ENCODE data around the gene FBXO45. TPM values are rescaled to one million over a fixed set of nuclear protein-coding genes. Genes with fewer than 3 reads are reported as not detected.
"Not testable (repeated sequence)": the region's sequence is repeated elsewhere in the genome, so short reads cannot be mapped to it uniquely, and the experiment has no call there.

FBXO45 gene
- total RNA-seq (2014; rRNA removed; shearing (Covaris generic)): 31.5 and 33.4 TPM in 2 replicates

GRCh38 chr3:196568246-196569002 is at the start of gene FBXO45, which contains the start of gene WDR53:
Gene FBXO45 (plus strand): TSS chr3:196568660. CDS start chr3:196568985, 325 bp downstream.
Gene WDR53 (minus strand): TSS chr3:196568554. CDS start chr3:196561475, 7,079 bp downstream.
- DNase-seq (ENCODE audit: low read depth): peak; percentile 98

- peak; percentile 84 for DNase-seq (ENCODE audit: low read depth)
Measured at GRCh38 chr3:196518966-196519717, 49.3 kb upstream of the FBXO45 start.

- no peak for DNase-seq (ENCODE audit: low read depth)
Measured at GRCh38 chr3:196519718-196520082, 48.8 kb upstream of the FBXO45 start.

GRCh38 chr3:196521291-196521690 is 47.2 kb upstream of the FBXO45 start:
- not testable (repeated sequence) for DNase-seq (ENCODE audit: low read depth)

- DNase-seq (ENCODE audit: low read depth): no peak
Measured at GRCh38 chr3:196523841-196524240, 44.6 kb upstream of the FBXO45 start.

GRCh38 chr3:196524527-196524926 is 43.9 kb upstream of the FBXO45 start:
- peak; percentile 46 for DNase-seq (ENCODE audit: low read depth)

GRCh38 chr3:196525141-196525540 is 43.3 kb upstream of the FBXO45 start:
- no peak for DNase-seq (ENCODE audit: low read depth)

GRCh38 chr3:196528639-196529233 is 39.7 kb upstream of the FBXO45 start:
- DNase-seq (ENCODE audit: low read depth): no peak

- DNase-seq (ENCODE audit: low read depth): peak; percentile 20
Measured at GRCh38 chr3:196531418-196531817, 37.0 kb upstream of the FBXO45 start.

GRCh38 chr3:196533260-196533681 is 35.2 kb upstream of the FBXO45 start:
- DNase-seq (ENCODE audit: low read depth): peak; percentile 25

GRCh38 chr3:196537319-196537984 is 31.0 kb upstream of the FBXO45 start:
- DNase-seq (ENCODE audit: low read depth): peak; percentile 36

GRCh38 chr3:196541684-196542445 is 26.6 kb upstream of the FBXO45 start:
- DNase-seq (ENCODE audit: low read depth): no peak

- DNase-seq (ENCODE audit: low read depth): no peak
Measured at GRCh38 chr3:196544491-196544992, 23.9 kb upstream of the FBXO45 start.

GRCh38 chr3:196546537-196546936 is 21.9 kb upstream of the FBXO45 start:
- no peak for DNase-seq (ENCODE audit: low read depth)

- DNase-seq (ENCODE audit: low read depth): no peak
Measured at GRCh38 chr3:196547067-196547466, 21.4 kb upstream of the FBXO45 start.

GRCh38 chr3:196549312-196549711 is 19.1 kb upstream of the FBXO45 start:
- not testable (repeated sequence) for DNase-seq (ENCODE audit: low read depth)

GRCh38 chr3:196550172-196550571 is 18.3 kb upstream of the FBXO45 start:
- DNase-seq (ENCODE audit: low read depth): not testable (repeated sequence)

- DNase-seq (ENCODE audit: low read depth): no peak
Measured at GRCh38 chr3:196552253-196552652, 16.2 kb upstream of the FBXO45 start.

GRCh38 chr3:196553551-196553950 is 14.9 kb upstream of the FBXO45 start:
- no peak for DNase-seq (ENCODE audit: low read depth)

- DNase-seq (ENCODE audit: low read depth): no peak
Measured at GRCh38 chr3:196554205-196554604, 14.3 kb upstream of the FBXO45 start.

GRCh38 chr3:196555295-196555694 is 13.2 kb upstream of the FBXO45 start:
- no peak for DNase-seq (ENCODE audit: low read depth)

Data from Daoy (cell line).